NCI-H2171 (cell line): ENCODE data around the gene ZGLP1.
"Not testable (repeated sequence)": the region's sequence is repeated elsewhere in the genome, so short reads cannot be mapped to it uniquely, and the experiment has no call there.

Source experiments
- DNase-seq: peaks from one replicate; lab custom pipeline; 2025; lab: John Stamatoyannopoulos, UW

ZGLP1 gene

DNA sequence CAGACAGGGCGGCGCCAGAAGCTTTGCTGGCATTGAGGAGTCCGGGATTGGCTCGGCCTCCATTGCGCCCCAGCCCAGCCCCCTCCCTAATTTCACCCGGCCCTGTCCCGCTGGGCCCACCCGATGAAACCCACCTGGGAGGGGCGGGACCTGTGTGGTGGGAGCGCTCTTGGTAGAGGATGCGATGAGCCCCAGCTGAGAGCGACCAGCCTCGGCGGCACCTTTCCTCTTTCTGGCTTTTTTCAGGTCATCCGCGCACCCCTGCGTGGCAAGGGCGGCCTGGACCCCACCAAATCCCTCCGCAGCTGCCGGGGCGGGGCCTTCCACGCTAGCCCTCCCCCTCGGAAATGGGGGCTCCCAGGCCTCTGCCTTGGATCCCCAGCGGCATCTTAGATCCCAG lies at the start of gene ZGLP1:
TSS of gene ZGLP1 (minus strand) at position 393 of the 400 bp plus-strand sequence.
- no peak for DNase-seq

DNA sequence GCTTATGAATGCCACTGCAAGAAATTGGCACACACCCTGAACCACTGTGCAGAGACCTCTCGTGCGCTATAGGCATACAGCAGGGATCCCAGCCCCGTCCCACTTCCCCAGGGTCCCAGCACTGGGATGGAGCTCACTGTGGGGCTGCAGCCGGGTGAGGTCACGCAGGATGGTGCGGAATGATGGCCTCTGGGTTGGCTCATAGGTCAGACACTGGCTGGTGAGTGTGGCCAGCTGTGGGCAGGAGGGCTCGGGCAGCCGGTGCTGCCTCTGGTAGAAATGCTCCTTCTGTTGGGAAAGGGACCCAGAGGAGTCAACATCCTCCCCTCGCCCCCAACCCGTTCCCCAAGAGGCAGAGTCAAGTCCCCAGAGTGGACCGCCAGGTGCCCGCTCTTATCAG lies 46.8 kb upstream of the ZGLP1 start:
- no peak for DNase-seq

DNA sequence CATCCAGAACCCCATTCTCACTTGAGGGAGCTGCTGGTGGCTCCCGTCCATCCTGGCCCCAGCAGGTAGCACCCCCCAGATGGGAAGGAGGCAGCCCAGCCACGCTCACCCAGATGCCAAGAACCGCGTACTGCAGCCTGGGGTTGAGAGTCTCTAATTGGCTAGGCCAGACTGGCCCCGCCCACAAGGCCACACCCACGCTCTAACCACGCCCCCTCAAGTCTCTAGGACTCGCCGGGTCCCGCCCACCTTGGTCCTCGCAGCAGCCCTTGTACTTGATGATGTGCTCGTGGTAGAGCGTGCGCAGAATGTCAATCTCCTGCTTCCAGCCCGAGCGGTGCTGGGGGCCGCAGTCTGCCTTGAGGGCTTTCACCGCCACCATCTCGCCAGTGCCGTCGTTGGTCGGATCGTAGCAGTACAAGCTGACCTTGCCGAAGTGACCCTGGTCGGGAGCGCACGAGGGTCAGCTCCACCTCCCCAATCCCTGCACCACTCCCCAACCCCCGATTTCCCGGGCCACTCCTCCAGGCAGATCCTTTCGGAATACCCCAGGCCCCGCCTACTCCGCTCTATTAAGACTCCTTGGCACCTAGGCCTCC lies 44.3 kb upstream of the ZGLP1 start:
- DNase-seq, result peak; percentile 85

DNA sequence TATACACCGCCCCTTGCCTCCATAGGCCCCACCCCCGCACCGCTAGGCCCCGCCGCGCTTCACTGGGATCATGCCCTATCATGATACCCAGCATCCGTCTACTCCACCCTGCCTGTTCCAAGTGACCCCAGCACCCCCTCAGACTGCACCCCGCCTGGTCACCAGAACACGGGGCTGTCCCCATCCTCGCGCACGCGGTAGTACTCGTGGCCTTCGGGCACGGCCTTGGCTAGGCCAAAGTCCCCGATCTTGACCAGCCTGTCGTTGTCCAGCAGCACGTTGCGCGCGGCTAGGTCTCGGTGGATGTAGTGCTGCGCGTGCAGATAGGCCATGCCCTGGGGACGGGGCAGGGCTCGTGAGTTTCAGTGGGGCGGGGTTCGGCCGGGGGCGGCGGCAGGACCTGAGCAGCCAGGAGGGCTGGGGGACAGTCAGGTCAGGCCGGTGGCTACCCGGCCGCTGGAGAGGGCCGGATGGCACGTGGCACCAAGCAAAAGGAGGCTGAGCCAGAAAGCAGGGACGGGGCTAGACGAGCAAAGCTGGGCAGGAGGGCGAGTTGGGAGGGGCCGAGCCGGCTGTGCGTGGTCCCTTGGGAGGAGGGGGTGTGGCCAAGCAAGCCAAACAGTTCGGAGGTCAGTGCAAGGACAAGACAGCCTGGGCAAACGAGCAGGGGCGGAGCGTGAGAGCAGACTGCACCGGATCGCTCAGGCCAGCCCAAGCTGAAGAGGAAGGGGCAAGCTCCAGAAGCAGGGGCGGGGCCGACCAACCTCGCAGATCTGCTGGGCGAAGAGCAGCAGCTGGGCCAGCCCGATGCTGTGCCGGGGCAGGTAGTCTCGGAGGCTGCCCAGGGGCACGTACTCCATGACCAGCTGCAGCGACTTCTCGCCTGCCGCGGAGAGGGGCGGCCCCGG lies 43.4 kb upstream of the ZGLP1 start:
- DNase-seq, result peak; percentile 78

DNA sequence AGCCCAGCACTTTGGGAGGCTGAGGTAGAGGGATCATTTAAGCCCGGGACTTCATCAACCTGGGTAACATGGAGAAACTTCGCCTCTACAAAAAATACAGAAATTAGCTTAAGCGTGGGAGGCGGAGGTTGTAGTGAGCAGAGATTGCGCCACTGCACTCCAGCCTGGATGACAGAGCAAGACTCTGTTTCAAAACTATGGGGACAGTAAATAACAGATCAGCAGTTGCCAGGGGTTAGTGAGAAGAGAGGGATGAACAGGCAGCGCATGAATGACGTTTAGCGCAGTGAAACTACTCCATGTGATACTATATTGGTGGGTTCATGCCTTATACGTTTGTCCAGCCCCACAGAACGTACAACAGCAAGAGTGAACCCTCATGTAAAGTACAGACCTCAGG lies 36.9 kb upstream of the ZGLP1 start:
- no peak for DNase-seq

GRCh38 chr19:10344780-10345179 lies 35.2 kb upstream of the ZGLP1 start:
- DNase-seq, result no peak

- no peak for DNase-seq
Measured at GRCh38 chr19:10343495-10343894, 33.9 kb upstream of the ZGLP1 start.

GRCh38 chr19:10339977-10340376 lies 30.4 kb upstream of the ZGLP1 start:
- no peak for DNase-seq

DNA sequence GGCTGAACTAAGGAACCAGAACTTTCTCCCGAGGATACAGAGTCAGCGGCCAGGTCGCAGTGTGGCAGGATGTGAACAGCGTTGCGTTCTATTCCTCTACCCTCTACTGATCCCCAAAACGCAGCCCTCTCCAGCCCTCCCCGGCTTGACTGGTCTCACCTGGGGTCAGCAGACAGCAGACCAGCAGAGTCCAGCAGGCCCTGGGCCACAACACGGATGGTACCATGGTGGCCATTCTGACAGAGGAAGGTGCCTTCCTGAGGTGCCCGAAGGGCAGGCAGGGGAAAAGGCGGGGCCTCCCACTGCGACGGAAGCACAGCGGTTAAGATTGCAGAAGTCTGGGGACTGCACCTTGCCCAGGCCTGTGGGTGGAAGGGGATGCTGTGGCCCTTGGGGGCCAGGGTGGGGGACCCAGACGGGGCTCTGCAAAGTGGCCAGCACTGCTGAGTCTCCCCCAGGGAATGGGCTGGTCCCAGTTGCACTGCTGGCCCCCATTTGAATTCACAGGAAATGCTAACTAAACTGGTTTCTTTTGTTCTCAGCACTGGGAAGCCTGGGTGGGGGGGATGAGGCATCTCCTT lies 29.9 kb upstream of the ZGLP1 start, which contains the start of gene ICAM3:
TSS of gene ICAM3 (minus strand) at position 245 of the 581 bp plus-strand sequence. CDS start at position 235, 10 bp downstream.
- DNase-seq, result no peak

- no peak for DNase-seq
Measured at GRCh38 chr19:10338940-10339339, 29.3 kb upstream of the ZGLP1 start.

DNA sequence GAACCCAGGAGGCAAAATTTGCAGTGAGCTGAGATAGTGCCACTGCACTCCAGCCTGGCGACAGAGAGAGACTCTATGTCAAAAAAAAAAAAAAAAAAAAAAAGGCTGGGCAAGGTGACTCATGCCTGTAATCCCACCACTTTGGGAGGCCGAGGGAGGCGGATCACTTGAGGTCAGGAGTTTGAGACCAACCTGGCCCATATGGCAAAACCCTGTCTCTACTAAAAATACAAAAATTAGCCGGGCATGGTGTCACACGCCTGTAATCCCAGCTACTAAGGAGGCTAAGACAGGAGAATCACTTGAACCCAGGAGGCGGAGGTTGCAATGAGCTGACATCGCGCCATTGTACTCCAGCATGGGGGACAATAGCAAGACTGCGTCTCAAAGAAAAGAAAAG lies 27.1 kb upstream of the ZGLP1 start:
- not testable (repeated sequence) for DNase-seq

- no peak for DNase-seq
Measured at GRCh38 chr19:10335352-10335985, 25.9 kb upstream of the ZGLP1 start.

- peak; percentile 70 for DNase-seq
Measured at GRCh38 chr19:10334588-10335351, 25.2 kb upstream of the ZGLP1 start.

GRCh38 chr19:10333758-10334587 lies 24.4 kb upstream of the ZGLP1 start:
- no peak for DNase-seq

- DNase-seq, result peak; percentile 97
Measured at GRCh38 chr19:10332965-10333757, 23.5 kb upstream of the ZGLP1 start, which contains the start of gene RAVER1. Gene RAVER1 (minus strand): TSS chr19:10333529. CDS start chr19:10333507, 22 bp downstream.

- no peak for DNase-seq
Measured at GRCh38 chr19:10332158-10332964, 22.7 kb upstream of the ZGLP1 start.

DNA sequence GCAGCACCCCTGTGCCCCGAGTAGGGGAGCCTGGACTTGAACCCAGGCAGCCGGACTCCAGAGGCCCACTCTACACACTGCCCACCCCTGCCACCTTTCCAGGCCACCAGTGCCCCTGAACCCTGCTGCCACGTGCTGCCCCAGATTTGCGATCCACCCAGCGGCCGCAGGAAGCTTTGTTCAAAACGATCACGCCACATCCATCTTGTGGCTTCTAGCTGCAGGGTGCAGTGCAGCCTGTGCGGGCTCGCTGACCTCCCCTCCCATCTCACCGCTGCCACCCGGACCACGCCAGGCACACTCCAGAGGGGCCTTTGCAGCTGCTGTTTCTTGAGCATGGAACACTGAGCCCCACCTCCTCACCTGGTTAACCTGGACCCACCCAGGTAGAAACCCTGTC lies 19.9 kb upstream of the ZGLP1 start:
- DNase-seq, result no peak

GRCh38 chr19:10328558-10329429 lies 19.2 kb upstream of the ZGLP1 start:
- DNase-seq, result no peak
